Measurements from ENCODE around the gene RCVRN.

RCVRN gene

GRCh38 chr17:9895923-9896322, 9.1 kb downstream of the RCVRN start:
- DNase-seq, result no peak

GRCh38 chr17:9894231-9894630, 10.8 kb downstream of the RCVRN start:
- no peak for DNase-seq

GRCh38 chr17:9893411-9894012, 11.6 kb downstream of the RCVRN start:
- DNase-seq, result no peak

DNA sequence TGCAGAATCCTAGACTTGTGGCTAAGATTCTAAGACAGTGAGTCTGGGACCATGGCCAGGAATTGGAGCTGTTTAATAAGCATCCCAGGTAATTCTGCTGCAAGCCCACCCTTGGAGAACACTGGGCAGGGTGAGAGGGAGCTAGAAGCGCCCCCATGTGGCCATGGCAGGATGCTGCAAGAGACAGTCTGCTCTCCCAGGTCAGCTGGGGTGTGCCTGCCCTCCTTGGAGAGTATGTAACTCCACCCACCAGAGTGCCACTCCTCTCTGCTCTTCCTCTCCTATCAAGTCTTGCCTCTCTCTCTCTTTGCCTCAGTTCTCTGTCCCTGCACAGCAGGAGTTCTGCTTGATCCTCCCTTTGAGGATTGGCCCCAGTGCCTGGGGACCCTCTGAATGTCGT, 14.9 kb downstream of the RCVRN start:
- no peak for DNase-seq

- no peak for DNase-seq
Observed at GRCh38 chr17:9887508-9887907, 17.6 kb downstream of the RCVRN start.

DNA sequence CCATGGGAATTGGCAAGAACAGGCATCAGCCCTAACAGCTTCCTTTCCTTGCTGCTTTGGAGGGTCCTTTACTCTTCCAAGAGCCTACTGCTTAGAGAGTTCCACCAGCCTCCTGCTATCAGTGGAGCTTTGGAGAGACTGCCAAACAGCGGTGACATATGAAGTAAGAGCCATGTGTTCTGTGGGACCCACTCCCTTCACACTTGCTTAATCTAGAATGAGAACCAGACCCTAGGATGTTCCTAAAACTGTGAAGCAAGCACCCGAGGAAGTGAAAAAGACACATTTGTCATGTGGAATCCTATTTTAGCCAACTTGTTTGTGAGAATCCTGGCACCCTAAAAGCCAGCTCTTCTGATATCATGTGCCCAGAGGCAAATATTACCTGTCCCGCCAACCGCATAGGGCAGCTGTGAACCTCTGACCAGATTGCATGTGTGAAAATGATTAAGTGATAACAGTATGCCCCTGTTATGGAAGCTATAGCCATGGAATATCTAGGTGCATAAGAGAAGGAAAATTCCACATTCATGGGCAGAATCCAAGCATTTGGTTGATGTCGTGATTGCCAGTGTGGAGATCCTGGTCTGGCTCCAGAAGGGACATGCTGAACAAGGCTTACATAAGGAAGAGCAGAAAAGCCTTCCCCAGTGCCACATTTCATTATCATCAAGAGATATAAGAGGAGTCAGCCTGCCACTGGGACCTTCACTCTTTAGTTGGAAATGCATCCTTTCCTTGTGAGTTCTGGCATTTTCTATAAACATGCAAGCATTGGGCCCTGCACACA, 18.7 kb downstream of the RCVRN start:
- no peak for DNase-seq

- DNase-seq, result no peak
Observed at GRCh38 chr17:9883451-9883850, 21.6 kb downstream of the RCVRN start.

DNA sequence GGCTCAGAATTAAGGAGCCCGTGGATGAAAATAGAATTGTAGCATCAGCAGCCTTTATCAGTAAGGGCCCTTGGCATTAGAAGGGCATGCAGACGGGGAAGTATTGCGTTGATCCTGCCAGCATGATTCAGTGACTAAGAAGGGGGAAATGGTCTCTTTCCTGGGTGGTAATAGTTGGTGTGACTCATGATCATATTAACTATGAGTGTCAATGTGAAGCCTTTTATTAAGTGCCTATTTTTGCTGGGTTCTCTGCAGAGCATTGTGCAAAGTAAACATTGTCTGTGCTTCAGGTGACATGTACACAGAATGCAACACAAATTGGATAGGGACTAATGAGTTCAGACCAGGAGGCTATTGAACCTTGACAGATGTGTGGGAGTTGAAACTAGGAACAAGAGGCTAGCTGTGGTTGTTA, 24.5 kb downstream of the RCVRN start:
- DNase-seq, result no peak

GRCh38 chr17:9878786-9879525, 26.1 kb downstream of the RCVRN start:
- no peak for DNase-seq

DNA sequence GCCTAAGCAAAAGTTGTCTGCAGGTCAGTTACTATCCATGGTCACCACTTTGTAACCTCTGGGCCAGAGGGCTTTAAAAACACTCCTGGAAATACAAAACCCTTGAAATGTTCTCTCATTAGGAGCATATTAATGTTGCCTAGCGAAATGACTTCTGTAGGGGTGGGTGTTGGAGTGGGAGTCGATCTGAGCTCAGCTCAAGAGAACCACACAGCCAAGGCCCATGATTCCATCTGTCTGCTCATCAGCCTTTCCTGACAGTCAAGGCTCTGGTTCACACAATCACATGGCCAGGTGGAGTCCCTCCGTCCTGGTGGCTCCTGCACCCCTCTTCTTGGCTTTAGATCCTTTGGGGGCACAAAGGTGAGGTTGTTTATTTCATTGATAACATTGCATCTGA, 26.7 kb downstream of the RCVRN start:
- no peak for DNase-seq

GRCh38 chr17:9875441-9875840, 29.6 kb downstream of the RCVRN start:
- DNase-seq, result no peak

GRCh38 chr17:9874722-9875121, 30.3 kb downstream of the RCVRN start:
- no peak for DNase-seq

DNA sequence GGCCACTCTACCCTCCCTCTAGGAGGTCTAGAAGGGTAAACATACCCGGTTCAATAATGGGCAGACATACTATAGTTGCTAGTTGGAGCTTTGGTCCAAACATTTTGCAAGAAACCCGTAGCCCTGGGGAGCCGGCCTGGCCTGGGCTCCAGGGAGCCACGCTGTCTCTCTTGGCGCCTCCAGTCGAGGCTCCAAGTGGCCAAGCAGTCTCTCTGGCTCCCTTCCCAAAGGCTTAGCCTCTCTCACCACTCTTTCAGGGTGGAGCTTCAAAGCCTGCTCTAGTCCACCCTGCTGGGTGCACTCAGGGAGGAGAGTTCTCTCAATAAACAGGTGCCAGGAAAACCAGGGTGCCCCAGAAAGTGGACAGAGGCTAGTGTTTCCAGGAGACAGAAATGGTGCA, 32.2 kb downstream of the RCVRN start:
- DNase-seq, result no peak

- no peak for DNase-seq
Observed at GRCh38 chr17:9868552-9868951, 36.5 kb downstream of the RCVRN start.

DNA sequence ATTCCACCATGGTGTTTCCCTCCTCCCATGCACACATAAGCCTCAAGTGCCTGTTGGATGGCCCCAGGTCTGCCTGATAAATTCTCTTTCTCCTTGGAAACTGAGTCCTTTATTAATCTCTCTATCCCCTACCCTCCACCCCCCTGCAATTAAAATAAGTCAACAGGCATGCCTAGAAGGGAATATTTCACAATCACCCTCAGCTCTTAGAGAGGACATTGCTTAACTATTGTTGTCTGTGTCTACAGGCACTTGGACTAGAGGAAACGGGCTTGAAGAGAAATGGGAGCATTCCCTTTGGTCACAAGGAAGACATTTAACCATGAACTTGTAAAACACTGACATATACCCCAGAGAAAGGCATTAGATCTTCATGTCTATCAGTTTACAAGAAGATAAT, 39.5 kb downstream of the RCVRN start:
- DNase-seq, result no peak

DNA sequence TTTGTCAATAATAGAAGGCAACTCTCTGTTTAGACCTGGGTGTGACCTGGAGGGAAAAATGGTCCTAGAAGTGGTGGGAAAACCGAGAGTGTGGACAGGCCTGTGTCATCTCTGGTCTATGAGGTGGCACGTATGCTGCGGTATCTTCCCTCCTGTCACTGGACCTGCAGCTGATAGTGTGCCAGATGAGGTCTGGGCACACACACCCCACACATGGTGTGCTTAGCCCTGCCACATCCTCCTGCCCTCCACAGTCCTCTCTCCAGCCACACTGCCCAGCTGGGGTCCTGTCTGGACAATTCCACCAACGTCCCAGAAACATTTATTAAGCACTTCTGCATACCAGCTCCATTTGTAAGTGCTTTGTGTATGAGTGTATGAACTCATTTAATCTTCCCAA, 42.1 kb downstream of the RCVRN start:
- no peak for DNase-seq

DNA sequence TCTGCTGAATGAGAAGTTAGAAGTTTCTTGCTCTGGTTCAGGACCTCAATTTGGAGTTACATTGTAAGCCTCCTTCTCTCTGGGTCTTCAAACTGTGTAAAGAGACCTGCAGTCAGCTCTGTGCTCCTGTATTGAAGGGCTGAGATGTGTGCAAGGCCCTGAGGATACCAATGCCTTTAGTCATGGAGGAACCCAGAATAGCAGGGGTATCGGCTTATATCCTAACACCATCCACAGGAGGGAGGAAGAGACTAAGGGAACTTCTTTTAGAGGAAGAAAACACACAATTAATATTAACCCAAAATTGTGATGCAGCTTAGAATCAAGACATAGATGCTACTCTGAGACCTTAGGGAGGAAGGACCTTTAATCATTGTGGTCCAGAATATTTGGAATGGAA, 42.9 kb downstream of the RCVRN start:
- no peak for DNase-seq

GRCh38 chr17:9860851-9861250, 44.2 kb downstream of the RCVRN start:
- no peak for DNase-seq

- DNase-seq, result no peak
Observed at GRCh38 chr17:9859781-9860180, 45.3 kb downstream of the RCVRN start.

DNA sequence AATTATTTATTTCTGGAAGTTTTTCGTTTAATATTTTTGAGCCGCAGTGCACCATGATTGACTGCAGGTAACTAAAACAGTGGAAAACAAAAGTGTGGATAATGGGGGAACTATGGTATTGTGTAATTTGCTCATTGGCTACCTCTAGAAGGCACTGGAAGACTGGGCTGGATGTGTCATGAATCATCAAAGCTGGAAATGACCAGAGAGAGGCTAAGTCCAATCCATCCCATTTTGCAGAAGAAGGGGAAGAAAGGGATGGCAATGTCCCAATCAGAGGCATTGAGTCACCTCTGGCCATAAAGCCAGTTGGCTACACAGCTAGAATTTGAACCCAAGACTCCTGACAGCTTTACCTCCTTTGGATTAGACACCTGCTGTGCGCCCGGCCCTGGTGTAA, 50.0 kb downstream of the RCVRN start:
- DNase-seq, result no peak

- DNase-seq, result no peak
Observed at GRCh38 chr17:9854255-9854654, 50.8 kb downstream of the RCVRN start.

DNA sequence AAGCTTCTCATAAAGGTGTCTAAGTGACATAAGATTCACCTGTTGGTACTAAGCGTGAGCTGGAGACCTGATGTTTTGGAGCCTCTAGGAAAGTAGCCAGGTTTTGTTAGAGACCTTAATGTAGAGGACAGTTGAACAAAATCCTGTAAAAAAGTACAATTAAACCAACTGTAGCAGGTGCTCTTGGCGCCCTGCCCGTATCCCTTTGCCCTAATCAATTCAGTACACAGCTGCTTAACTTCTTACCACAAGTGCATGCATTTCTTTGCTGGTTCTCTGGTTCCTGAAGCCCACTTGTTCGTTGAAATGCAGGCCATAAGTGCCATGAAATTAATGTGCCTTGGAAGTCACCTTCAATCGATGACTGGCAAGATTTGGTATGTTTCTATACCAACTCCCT, 54.9 kb downstream of the RCVRN start:
- DNase-seq, result no peak
